Small intestine (tissue), 7 donors: Measurements from ENCODE around the gene ZNF385A. TPM values are rescaled to one million over a fixed set of nuclear protein-coding genes. Genes with fewer than 3 reads are reported as not detected.
"Not testable (repeated sequence)": the region's sequence is repeated elsewhere in the genome, so short reads cannot be mapped to it uniquely, and the experiment has no call there.

ENCODE experiments used
- DNase-seq, 2 donors: peaks; one replicate each; pipeline versions ENCODE4 v3.0.0 to v3.0.0-alpha.2; 2013
- FAIRE-seq: peaks from 2 replicates; lab custom pipeline; 2012; peaks lifted over from hg19 to GRCh38; lab: Jason Lieb, UNC
- H3K27ac ChIP-seq, 3 donors: one replicate each; pipeline ENCODE4 v1.5.1; 2013; ENCODE audit warnings: low read length in 2 of 3, mild to moderate bottlenecking in 2 of 3, control low read depth in 1 of 3, inconsistent platforms in 1 of 3, low read depth in 1 of 3, moderate library complexity in 1 of 3
- H3K27me3 ChIP-seq, 3 donors: one replicate each; pipeline ENCODE4 v1.6.1; 2013; ENCODE audit warnings: low read length in 3 of 3, inconsistent platforms in 1 of 3; ENCODE audit not compliant: control insufficient read depth in 3 of 3, insufficient read depth in 3 of 3
- H3K36me3 ChIP-seq, 3 donors: one replicate each; pipeline ENCODE4 v1.6.1; 2013; ENCODE audit warnings: low read length in 3 of 3, inconsistent platforms in 1 of 3, low read depth in 1 of 3, mild to moderate bottlenecking in 1 of 3, moderate library complexity in 1 of 3; ENCODE audit not compliant: control insufficient read depth in 3 of 3, insufficient read depth in 2 of 3
- H3K4me1 ChIP-seq, 3 donors: one replicate each; pipeline ENCODE4 v1.6.1; 2013; ENCODE audit warnings: low read length in 2 of 3, inconsistent platforms in 1 of 3, low read depth in 1 of 3, mild to moderate bottlenecking in 1 of 3, moderate library complexity in 1 of 3; ENCODE audit not compliant: control insufficient read depth in 3 of 3, insufficient read depth in 2 of 3
- H3K4me3 ChIP-seq, 3 donors: one replicate each; pipeline ENCODE4 v1.5.1; 2013; ENCODE audit warnings: low read length in 3 of 3, control low read depth in 1 of 3, inconsistent platforms in 1 of 3, low read depth in 1 of 3, mild to moderate bottlenecking in 1 of 3, moderate library complexity in 1 of 3
- H3K9me3 ChIP-seq, 2 donors: one replicate each; pipeline ENCODE4 v1.6.1; 2013; ENCODE audit warnings: low read depth in 1 of 2, low read length in 1 of 2; ENCODE audit not compliant: control insufficient read depth in 2 of 2, insufficient read depth in 1 of 2
- WGBS, 3 donors: extraction: QIAGEN DNeasy Blood & Tissue Kit; methylation state at CpG; one replicate each; pipeline ENCODE4 v1.1.7; 2013; 5-methylcytosine and 5-hydroxymethylcytosine counted together
- polyA plus RNA-seq, 4 donors: library from polyadenylated mRNA; stranded (reverse) in 3 of 4; unstranded in 1 of 4; fragments of 200-250 nt in 3 of 4; fragments of 120-200 nt in 1 of 4; gene quantifications; one replicate each; pipeline versions ENCODE4 v1.2.1 to v1.2.3, GENCODE V29; 2013
- donor health status: healthy with polysubstance abuse.
- donor health status: control.
- donor health status: control.
- donor health status: Bipolar disorder and iron deficiency.
- donor health status: healthy.

The ZNF385A gene
- polyA plus RNA-seq, 4 donors, result 0.45 to 9.7 (median 5.9) TPM

- H3K27ac ChIP-seq, result no peak overlapping the region
Measured at GRCh38 chr12:54355104-54355815, 29.3 kb downstream of the ZNF385A start.

GRCh38 chr12:54354271-54354670, 30.3 kb downstream of the ZNF385A start:
- H3K4me3 ChIP-seq, H3K27ac ChIP-seq, H3K27me3 ChIP-seq, FAIRE-seq, DNase-seq, H3K9me3 ChIP-seq: not testable (repeated sequence)
- 77 to 93% (median 78%) methylated on average over 7 of the region's 7 CpGs for WGBS, 3 donors
- Histone ChIP-seq H3K4me1 (peaks cover 0 to 41% (median 2%) of the 10 kb centered on the region in 3 donors), H3K36me3 (peaks cover 6 to 25% (median 7%) of the 10 kb centered on the region in 3 donors)

More at GRCh38 chr12:54355104-54355815, 29.3 kb downstream of the ZNF385A start:
- DNase-seq (no peak), FAIRE-seq (no peak)
- H3K27me3 ChIP-seq, result no peaks in the 10 kb centered on the region
- H3K9me3 ChIP-seq, result no peaks in the 10 kb centered on the region
- H3K36me3 ChIP-seq, result peaks cover 2 to 17% (median 6%) of the 10 kb centered on the region in 3 donors
- 72 to 82% (median 79%) methylated on average over 6 of the region's 6 CpGs for WGBS, 3 donors
- peaks cover 0 to 47% (median 2%) of the 10 kb centered on the region in 3 donors for H3K4me1 ChIP-seq
- no peak overlapping the region for H3K4me3 ChIP-seq

GRCh38 chr12:54352891-54353874, 31.4 kb downstream of the ZNF385A start:
- DNase-seq (peak in 1 of 2 donors; percentile 46), FAIRE-seq (no peak)
- peaks cover 9 to 30% (median 10%) of the 10 kb centered on the region in 3 donors for H3K36me3 ChIP-seq
- peak overlapping the region in 2 of 3 donors; percentile 14 to 78 for H3K27ac ChIP-seq
- H3K4me1 ChIP-seq, result peaks cover 0 to 40% (median 1%) of the 10 kb centered on the region in 3 donors
- no peaks in the 10 kb centered on the region for H3K9me3 ChIP-seq
- H3K4me3 ChIP-seq, result no peak overlapping the region
- no peaks in the 10 kb centered on the region for H3K27me3 ChIP-seq
- 22 to 39% (median 38%) methylated on average over 1 of the region's 1 CpG for WGBS, 3 donors

DNA sequence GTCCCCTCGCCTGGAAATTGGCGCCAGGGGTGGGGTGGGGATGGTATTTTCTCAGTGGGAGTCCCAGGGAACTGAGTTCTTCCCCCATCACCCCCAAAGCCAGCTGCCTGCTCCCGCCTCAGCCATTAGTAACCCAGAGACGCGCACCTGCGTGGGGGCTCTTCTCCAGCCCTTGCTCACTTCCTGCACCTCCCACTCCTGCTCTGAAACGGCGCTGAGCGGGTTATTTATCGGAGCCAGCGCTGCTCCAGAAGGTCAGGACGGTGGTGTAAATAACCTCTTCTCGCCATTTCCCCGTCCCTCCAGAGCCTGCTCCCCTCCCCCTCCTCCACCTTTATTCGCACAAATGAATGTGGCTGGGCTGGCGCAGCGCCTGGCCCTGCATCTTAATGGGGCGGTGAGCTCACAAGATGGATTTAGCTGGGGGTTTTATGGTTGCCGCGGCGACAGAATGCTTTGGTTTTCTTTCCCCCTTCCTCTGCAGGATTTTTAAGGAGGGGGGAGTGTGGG, 32.5 kb downstream of the ZNF385A start:
- DNase-seq (peak in 1 of 2 donors; percentile 54), FAIRE-seq (no peak)
- H3K4me3 ChIP-seq, result peak overlapping the region in 1 of 3 donors; percentile 6
- H3K36me3 ChIP-seq, result peaks cover 12 to 37% (median 18%) of the 10 kb centered on the region in 3 donors
- H3K4me1 ChIP-seq, result peaks cover 0 to 30% (median 0%) of the 10 kb centered on the region in 3 donors
- H3K27ac ChIP-seq, result peak overlapping the region in 1 of 3 donors; percentile 78
- H3K27me3 ChIP-seq, result no peaks in the 10 kb centered on the region
- WGBS, 3 donors, result 36 to 58% (median 53%) methylated on average over 21 of the region's 21 CpGs
- H3K9me3 ChIP-seq, result no peaks in the 10 kb centered on the region

DNA sequence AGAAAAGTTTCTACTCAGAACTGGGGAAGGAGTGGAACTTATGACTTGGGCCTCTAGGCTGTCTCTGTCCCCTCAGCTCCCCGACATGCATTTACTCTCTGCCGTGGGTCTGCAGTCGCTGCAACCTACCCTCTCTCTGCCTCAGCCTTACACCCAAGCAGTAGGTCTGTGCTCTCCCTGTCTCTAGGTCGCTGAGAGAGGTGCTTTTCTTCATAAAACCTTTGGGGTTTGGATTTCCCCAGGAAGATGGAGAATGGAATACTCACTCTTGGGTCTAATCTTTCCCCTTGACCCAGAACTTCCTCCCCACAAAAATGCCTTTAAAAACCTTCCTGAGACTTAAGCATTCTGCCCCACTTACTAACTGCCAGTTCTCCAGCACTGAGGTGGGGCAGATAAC, 33.2 kb downstream of the ZNF385A start:
- no peak overlapping the region for H3K4me3 ChIP-seq
- WGBS, 3 donors, result 75 to 92% (median 81%) methylated on average over 4 of the region's 4 CpGs
- FAIRE-seq (no peak), DNase-seq (no peak)
- no peaks in the 10 kb centered on the region for H3K27me3 ChIP-seq
- peak overlapping the region in 1 of 3 donors; percentile 78 for H3K27ac ChIP-seq
- H3K9me3 ChIP-seq, result no peaks in the 10 kb centered on the region
- peaks cover 12 to 45% (median 22%) of the 10 kb centered on the region in 3 donors for H3K36me3 ChIP-seq
- peaks cover 0 to 30% (median 0%) of the 10 kb centered on the region in 3 donors for H3K4me1 ChIP-seq

GRCh38 chr12:54350743-54351142, 33.8 kb downstream of the ZNF385A start:
- Histone ChIP-seq H3K27ac (no peak overlapping the region), H3K27me3 (no peaks in the 10 kb centered on the region), H3K36me3 (peaks cover 12 to 48% (median 22%) of the 10 kb centered on the region in 3 donors), H3K4me3 (no peak overlapping the region), H3K9me3 (no peaks in the 10 kb centered on the region), H3K4me1 (peaks cover 0 to 30% (median 0%) of the 10 kb centered on the region in 3 donors)
- FAIRE-seq, result no peak
- DNase-seq, result no peak
- 72 to 82% (median 80%) methylated on average over 3 of the region's 3 CpGs for whole genome bisulfite sequencing, 3 donors

DNA sequence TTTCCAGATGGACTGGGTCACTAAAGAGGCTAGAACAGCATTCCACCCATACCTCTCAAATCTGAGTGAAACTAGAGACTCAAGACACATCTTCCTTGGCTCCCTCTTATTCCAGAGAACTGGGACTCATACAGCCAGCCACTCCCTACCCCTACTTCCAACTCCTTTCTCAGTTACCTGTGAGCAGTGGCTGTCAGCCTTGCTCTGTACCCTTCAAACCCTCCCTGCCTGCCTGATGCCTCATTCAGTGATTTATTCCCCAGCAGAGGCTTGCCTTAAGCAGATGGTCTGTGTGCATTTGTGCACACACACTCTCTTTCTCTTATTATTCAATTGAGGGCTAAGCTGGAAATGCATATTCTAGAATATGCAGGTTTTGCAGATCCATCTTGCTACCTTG, 34.9 kb downstream of the ZNF385A start:
- Histone ChIP-seq H3K4me3 (no peak overlapping the region), H3K36me3 (peaks cover 14 to 56% (median 23%) of the 10 kb centered on the region in 3 donors), H3K9me3 (no peaks in the 10 kb centered on the region), H3K27me3 (no peaks in the 10 kb centered on the region), H3K27ac (no peak overlapping the region), H3K4me1 (peaks cover 0 to 25% (median 0%) of the 10 kb centered on the region in 3 donors)
- DNase-seq (no peak), FAIRE-seq (no peak)

DNA sequence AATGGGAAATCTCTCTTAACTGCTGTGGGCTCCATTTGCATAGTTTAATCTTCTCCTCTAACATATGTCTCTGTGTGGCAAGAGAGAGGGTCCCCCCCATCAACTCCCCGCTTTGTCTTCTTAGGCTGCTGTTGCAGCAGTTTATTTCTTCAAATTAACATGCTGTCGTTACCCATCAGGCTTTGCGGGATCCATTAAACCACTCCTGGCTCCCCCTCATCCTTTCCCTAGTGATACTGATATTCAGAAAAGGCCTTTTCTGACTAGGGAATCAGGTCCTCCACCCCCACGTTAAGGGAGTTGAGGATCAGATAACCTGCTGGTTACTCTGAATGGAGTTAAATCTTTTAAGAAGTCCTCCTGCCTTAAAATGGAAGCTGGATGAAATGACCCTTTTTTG, 35.5 kb downstream of the ZNF385A start:
- DNase-seq (no peak), FAIRE-seq (no peak)
- Histone ChIP-seq H3K9me3 (no peaks in the 10 kb centered on the region), H3K36me3 (peaks cover 14 to 60% (median 23%) of the 10 kb centered on the region in 3 donors), H3K4me3 (no peak overlapping the region), H3K4me1 (peaks cover 0 to 25% (median 0%) of the 10 kb centered on the region in 3 donors), H3K27ac (no peak overlapping the region), H3K27me3 (no peaks in the 10 kb centered on the region)
- 89 to 92% (median 91%) methylated on average over 4 of the region's 4 CpGs for WGBS, 3 donors
